GM21737 (cell line): ENCODE measurements around the gene NMRK2.

Source experiments
- ATAC-seq: cut with Tn5 transposase; IDR thresholded peaks from one replicate; pipeline ENCODE4 v1.9.1; 2021; ENCODE audit warnings: mild to moderate bottlenecking, moderate library complexity; ENCODE audit not compliant: unreplicated experiment

Gene NMRK2

DNA sequence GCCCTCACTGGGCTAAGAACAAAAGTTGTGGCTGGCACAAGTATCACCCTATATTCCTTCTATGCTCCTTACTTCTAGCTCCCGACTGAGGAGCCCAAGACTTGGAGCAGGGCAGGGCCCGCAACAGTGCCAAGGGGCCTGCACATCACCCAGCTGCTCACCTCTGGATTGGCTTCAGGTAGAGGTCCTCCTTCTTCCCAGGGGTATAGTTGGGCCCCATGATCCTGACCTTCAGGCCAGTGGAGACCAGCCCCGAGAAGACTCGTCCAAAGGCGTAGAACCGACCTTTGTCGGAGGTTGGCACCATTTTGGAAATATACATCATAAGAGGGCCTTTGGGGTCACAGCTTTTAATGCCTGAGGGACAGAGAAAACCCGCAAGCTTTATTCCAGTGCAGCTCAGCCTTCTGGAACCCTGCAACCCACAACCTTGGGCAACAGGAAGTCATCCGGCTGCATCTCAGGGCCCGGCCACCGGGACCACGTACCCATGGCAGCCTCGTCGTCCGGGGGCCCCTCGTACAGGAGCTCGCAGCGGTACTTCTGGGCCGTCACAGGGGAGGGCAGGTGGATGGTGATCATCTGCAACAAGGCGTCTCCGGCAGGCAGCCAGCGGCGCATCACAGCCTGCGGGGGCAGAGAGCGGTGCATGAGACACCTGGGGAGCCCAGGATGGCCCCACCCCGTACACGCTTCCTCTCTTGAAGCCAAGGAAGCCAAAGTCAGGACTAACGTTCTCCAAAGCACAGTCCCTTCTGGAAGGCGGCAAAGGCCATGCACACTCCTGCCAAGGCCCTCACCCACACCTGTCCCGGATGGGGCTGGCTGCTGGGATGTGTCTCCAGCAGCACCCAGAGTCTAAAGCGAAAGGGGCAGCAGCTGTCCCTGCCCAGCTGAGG, 47.7 kb downstream of the NMRK2 start:
- ATAC-seq = no peak

DNA sequence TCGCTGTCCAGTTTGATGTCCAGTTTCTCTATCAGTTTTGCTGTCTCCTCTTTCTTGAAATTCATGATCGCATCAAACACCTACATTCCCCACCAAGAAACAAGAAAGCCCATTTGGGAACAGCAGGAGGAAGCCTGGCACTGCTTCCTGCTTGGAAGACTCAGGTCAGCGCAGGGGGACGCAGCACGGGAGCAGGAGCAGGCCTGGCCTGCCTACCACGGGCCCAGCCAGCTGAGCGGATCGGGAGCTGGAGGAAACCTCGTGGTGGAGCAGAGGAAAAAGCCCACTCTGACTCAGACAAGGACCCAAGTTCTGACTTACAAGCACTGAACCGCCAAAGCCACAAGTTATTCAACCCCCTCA, 48.5 kb downstream of the NMRK2 start:
- no peak for ATAC-seq

DNA sequence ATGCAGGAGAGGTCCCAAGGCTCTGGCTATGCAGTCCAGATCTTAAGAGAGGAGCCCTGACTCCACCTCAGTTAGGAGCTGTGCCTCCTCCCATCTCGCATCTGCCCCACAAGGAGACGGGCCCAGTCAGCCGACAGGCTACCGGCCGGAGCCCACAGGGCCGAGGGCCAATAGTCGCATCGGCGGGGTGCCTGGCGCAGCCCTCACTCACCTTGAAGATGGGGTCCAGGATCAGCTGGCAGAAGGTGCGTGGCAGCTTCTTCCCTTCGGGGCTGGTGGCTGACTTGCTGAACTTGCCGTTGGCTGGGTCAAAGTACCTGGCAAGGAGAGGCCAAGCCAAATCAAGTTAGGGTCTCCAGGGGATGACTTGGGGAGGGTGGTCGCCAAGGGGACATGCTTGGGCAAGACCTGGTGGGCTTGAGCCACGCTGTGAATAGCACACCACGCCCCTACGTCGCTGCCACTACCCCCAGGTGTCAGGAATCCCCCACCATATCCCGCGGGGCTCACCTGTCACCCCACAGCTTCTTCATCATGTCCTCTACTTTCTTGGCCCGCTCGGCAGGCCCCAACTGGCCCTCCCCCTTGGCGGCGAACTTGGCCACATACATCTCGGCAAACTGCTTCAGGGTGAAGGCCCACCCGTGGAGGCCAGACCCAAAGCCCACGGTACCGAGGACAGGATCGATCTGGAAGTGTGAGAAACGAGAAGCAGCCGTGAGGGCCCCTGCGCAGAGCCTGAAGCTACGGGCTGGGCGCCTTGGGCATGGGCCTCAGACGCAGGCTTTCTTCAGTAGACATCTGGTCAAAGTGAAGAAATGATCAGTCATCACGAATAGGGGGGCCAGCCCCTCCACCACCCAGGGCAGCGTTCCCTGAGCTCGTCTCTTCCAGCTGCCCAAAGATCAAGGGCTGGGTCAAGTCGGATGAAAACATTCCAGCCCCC, 49.1 kb downstream of the NMRK2 start:
- no peak for ATAC-seq

DNA sequence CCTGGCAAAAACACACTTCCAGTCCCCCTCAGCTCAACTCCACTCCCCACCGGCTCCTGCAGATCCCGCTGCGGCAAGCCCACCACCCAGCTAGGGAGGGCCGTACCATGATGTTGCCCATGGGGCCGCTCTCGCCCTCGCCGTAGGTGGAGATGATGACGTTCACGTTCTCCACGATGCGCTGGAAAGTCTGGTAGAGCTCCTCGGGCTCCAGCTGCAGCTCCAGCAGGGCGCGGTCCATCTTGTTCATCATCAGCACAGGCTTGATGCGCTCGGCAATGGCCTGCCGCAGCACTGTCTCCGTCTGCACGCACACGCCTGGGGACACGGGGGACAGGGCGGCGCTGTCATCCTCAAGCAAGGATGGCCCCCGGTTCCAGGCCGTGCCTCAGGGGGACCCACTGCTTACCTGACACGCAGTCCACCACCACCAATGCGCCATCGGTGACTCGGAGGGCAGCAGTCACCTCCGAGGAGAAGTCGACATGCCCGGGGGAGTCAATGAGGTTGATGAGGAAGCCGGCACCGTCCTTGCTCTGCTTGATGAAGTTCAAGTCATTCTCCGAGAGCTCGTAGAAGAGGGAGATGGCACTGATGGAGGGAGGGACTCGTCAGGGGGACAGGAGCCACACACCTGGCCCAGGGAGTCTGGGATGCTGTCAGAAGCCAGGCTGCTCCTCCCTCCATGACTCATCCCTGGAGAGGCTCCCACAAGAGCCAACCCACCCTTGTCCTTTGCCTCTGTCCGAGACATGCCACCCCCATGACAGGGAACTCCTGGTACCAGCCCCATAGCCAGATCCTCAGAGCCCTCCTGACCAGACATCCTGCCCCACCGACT, 50.1 kb downstream of the NMRK2 start:
- no peak for ATAC-seq

DNA sequence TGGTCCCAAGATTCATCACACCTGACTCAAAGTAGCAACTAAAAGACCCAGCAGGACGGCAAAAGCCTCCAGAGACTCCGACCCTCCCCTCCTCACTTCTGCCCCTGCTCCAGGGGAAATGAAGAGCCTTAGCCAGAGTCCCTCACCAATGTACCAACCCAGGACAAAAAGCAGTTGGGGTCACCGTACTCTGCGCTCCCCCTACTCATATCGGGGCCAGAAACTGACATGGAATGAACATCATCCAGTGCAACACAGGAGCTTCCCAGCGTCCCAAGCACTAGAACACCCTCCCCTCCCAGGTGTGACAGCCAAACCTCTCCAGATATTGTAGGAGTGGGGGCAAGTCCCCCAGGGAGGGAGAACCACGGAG, 50.7 kb downstream of the NMRK2 start:
- no peak for ATAC-seq

DNA sequence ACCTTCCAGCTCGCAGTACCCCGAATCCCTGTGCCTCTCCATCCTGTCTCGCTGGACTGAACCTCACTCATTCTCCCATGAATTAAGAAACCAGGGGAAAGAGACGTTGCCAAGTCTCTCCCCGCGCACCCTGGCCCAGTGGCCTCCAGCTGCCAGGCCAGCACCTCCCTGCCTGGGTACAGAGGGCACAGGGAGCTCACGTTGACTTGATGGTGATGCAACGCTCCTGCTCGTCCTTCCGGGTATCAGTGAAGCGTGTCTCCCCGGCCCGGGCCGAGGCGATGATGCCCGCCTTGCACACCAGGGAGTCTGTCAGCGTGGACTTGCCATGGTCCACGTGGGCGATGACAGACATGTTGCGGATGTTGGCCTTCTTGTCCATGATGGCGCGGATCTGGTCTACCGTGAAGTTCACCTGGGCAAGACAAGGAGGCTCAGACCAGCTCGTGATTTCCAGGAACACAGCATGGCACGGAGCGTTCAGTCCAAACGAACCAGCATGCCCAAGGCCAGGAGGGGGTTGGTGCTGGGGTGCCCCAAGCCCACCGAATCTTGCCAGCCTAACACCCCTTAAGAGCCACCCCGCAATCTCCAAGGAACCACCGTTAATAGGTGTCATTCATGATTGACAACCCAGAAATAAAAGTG, 51.2 kb downstream of the NMRK2 start:
- no peak for ATAC-seq

DNA sequence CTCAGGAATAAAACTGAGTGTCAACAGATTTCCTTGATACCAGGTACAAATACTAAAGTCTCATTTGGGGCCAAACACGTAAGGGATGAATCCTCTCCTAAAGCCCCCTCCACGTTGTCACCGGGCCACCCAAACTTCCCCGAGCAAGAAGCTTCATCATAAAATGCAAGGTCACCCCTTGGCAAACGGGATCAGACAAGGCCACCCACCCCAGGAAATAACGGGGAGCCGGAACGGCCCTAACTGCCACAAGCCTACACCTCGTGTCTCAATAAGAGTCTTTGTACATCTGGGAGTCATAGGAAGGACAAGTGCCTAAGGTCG, 51.7 kb downstream of the NMRK2 start:
- ATAC-seq = no peak

DNA sequence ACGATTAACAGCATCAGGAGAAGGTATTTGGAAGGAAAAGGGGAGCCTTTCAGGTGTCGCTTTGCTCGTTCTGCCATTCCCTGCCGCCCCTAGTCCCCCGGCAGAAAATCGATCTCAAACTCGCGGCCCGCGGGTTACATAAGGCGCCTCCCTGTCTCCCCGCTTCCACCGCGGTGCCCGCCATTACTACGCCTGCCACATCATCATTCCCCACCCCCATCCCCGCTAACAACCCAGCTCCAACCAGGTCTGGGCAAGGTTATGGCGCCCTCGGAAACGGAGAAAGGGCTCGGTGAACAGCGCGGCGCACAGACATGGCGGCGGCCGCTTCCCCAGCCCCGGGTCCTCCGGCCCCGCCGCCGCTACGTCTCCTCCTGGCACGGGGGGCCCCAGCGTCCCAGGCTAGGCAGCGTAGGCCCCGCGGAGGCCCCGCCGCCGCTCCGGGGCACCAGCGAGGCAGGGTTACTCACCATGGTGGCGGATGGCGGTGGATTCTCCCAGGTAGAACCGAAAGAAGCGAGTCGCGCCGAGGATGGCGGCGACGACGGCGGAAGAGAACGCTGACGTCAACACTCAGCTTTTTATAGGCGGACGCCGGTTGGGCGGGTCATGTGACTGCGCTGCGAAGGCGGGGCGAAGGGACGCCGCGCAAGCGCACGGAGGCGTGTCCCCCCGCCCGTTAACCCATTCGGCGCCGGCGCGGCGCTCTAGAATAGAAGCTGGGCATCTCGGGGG, 52.2 kb downstream of the NMRK2 start, which contains the start of gene EEF2:
Gene EEF2 (minus strand): TSS at position 556 of the 735 bp plus-strand sequence. CDS start 83 bp downstream, at position 473.
- peak; percentile 41 for ATAC-seq

DNA sequence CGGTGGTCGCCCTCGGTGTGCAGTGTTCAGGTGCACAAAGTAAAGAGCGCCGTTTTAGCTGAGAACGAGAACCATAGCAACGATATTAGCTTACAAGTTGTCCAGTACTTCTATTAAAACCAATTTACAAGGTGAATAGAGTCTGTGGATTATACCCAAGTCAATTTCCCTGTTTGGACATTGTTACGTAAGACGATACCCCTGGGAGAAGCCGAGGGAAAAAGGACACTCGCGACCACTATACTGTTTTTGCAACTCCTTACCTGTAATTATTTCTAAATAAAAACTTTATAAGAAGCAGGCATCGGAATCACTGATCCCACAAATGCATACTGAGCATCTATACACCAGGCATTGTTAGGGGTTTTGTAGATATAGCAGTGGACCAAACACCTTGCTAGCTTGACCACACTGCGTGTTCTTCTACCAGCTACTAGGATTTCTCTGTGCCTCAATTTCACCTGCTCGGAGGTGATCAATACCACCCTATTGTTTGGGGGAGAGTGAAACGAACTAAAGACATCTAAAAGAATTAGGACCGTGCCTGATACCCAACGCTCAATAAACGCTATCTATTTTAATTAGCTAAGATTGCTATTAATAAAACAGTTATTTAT, 52.9 kb downstream of the NMRK2 start:
- no peak for ATAC-seq

DNA sequence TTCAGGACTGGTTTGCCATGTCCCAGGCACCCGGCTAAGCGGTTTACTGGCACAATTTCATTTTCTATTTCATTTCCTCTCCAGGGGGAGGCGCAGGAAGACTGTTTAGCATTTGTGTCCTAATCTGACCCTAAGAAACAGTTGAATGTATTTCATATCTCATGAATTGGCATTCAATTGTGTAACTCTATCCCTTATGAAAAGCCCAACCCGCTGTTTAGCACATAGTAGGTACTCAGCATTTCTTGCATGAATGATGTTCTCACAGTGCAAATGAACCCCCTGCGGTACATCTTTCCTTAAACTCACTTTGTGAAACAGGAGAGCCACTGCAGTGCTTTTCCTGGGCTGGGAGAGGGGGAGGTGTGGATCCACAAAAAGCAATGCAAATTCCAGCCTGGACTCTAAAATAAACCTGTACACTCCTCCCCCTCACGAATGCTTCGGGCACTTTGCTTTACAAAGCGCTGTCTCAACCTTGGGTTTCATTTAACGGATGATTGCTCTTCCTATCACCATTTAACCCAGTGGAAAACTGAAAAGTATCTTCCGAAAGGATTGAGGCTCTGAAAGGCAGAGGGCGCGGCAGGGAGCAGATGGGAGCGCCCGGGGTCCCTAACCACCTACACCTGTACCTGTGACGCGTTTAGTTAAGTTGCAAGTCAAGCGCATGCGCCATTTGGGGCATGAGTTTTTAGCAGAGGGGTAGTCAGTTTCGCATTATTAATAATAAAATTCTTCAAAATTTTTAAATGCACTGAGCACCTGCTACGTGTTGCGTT, 53.6 kb downstream of the NMRK2 start:
- no peak for ATAC-seq

DNA sequence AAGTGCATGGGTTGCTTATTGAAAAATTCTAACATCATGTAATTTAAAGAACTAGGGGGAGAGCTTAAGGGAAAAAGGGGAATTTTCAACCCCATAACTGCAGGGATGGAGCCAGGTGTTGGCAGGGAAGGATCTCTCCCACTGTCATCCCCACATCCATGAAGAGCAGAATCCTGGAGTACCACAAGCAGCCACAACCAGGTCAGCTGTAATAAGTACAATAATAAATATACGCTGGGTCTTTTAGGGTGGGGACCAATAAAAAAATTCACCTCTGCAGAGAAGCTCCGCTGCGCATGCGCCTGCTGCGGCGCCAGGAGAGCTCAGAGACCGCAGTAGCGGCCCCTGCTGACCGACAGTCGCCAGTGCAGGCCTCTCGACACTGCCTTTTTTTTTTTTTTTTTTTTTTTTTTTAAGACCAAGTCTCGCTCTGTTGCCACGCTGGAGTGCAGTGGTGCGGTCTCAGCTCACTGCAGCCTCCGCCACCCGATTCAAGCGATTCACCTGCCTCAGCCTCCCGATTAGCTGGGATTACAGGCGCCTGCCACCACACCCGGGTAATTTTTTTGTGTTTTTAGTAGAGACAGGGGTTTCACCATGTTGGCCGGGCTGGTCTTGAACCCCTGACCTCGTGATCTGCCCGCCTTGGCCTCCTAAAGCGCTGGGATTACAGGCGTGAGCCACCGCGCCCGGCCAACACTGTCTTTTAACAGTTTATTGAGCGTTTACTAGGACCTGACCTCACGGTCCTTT, 54.9 kb downstream of the NMRK2 start:
- no peak for ATAC-seq

DNA sequence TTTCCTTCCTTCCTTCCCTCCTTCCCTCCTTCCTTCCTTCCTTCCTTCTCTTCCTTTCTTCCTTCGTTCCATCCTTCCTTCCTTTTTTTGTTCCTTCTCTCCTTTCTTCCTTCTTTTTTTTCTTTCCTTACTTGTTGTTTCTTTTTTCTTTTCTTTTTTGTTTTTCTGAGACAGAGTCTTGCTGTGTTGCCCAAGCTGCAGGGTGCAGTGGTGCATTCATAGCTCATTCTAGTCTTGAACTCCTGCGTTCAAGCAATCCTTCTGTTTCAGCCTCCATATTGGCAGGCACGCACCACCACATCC, 57.9 kb downstream of the NMRK2 start:
- no peak for ATAC-seq
